ENCODE data around the gene CALD1. TPM values are rescaled to one million over a fixed set of nuclear protein-coding genes. Genes with fewer than 3 reads are reported as not detected.

The CALD1 gene
- polyA plus RNA-seq, 2 of the 4 experiments (the other 2 are of a cell fraction), result 136 to 150 TPM

GRCh38 chr7:134988161-134988560, 208.7 kb downstream of the CALD1 start:
- Histone ChIP-seq H3K4me3 (peak overlapping the region; percentile 82; the same call in 1 of the 3 replicates), H3K4me1 (peaks cover 47% of the 10 kb centered on the region), H3K4me2 (peak overlapping the region; percentile 82), H3K27ac (no peak overlapping the region), H3K9me3 (no peaks in the 10 kb centered on the region)
- DNase-seq (ENCODE audit: low read depth in 1 of 2, low spot score in 1 of 2) (no peak), FAIRE-seq (no peak), ATAC-seq (no peak)
- 71% methylated on average over 5 of the region's 5 CpGs for WGBS (ENCODE audit: missing lambda C conversion rate)
- TF ChIP-seq EHMT2 (IDR thresholded peaks at IDR 0.05; ENCODE audit: low read depth) (no peak), ZC3H11A (IDR thresholded peaks at IDR 0.05) (no peak), RFX5 (IDR thresholded peaks at IDR 0.05) (no peak), RAD21 (conservative IDR thresholded peaks at IDR 0.05 in 1 of 2, IDR thresholded peaks at IDR 0.05 in 1 of 2) (no peak), NPAS2 (CRISPR knock-in tag; IDR thresholded peaks at IDR 0.05; ENCODE audit: borderline replicate concordance) (no peak), RCOR1 (IDR thresholded peaks at IDR 0.05; ENCODE audit: low read depth, low read length) (no peak), FOSB (CRISPR knock-in tag; IDR thresholded peaks at IDR 0.05) (no peak), HOXA7 (CRISPR knock-in tag; IDR thresholded peaks at IDR 0.05) (no peak), ZNF302 (CRISPR knock-in tag; IDR thresholded peaks at IDR 0.05) (no peak), POLR2AphosphoS2 (conservative IDR thresholded peaks at IDR 0.05; ENCODE audit: low read length) (no peak), HOXB13 (CRISPR knock-in tag; IDR thresholded peaks at IDR 0.05; ENCODE audit: low read depth) (no peak), EHF (CRISPR knock-in tag; IDR thresholded peaks at IDR 0.05) (no peak), HOXB5 (CRISPR knock-in tag; IDR thresholded peaks at IDR 0.05) (no peak), CHD4 (IDR thresholded peaks at IDR 0.05; ENCODE audit: borderline replicate concordance) (no peak), MAX (IDR thresholded peaks at IDR 0.05) (no peak), SREBF2 (IDR thresholded peaks at IDR 0.05) (no peak), E2F6 (IDR thresholded peaks at IDR 0.05; ENCODE audit: borderline replicate concordance, low read depth) (no peak), NFE2L2 (conservative IDR thresholded peaks at IDR 0.05; ENCODE audit: low read length) (no peak), BHLHE40 (IDR thresholded peaks at IDR 0.05; ENCODE audit: low read depth, low read length) (no peak)
- POLR2A ChIA-PET, result interaction anchor here (1.0 kb wide), 1 partner anchor 181 kb away, joined by 3 read pairs; no protein-coding TSS in a partner anchor
- CTCF ChIA-PET, result interaction anchor here (1.3 to 2.8 kb wide), 2 partner anchors 179 to 183 kb away, joined by 3 to 9 read pairs; partner anchors contain the start of gene CYREN

- DNase-seq (ENCODE audit: low read depth in 1 of 2, low spot score in 1 of 2) (peak in 1 of 2 experiments; percentile 33), ATAC-seq (peak in 1 of 2 experiments; percentile 68; a peak in 3 of 6 replicates), FAIRE-seq (no peak)
- WGBS (ENCODE audit: missing lambda C conversion rate), result 23% methylated on average over 2 of the region's 2 CpGs
- POLR2A ChIA-PET, result no interaction called here
- peak overlapping the region; percentile 65 for H3K4me2 ChIP-seq
- no peaks in the 10 kb centered on the region for H3K9me3 ChIP-seq
- H3K4me3 ChIP-seq, result no peak overlapping the region; the same call in 2 of the 3 replicates
- TF ChIP-seq ELK1 (IDR thresholded peaks at IDR 0.05; ENCODE audit: low read depth, low read length), result no peak
- TF ChIP-seq RNF2 (IDR thresholded peaks at IDR 0.05; ENCODE audit: borderline replicate concordance, low read depth), result no peak
- TF ChIP-seq JUN (IDR thresholded peaks at IDR 0.05), result 0 out of 5 replicates have a peak, but pooled peaks of 1 of the 2 experiments have one; percentile 28
- no peak for TF ChIP-seq RFX5 (IDR thresholded peaks at IDR 0.05)
- TF ChIP-seq MYC (IDR thresholded peaks at IDR 0.05; ENCODE audit: borderline replicate concordance, low read length), result no peak
- no peak for TF ChIP-seq HDAC2 (IDR thresholded peaks at IDR 0.05)
- no peak for TF ChIP-seq HEYL (CRISPR knock-in tag; IDR thresholded peaks at IDR 0.05)
- H3K4me1 ChIP-seq, result peaks cover 43% of the 10 kb centered on the region
- CTCF ChIA-PET, result interaction anchor here (1.6 kb wide), 1 partner anchor 283 kb away, joined by 3 read pairs; no protein-coding TSS in a partner anchor
- peak overlapping the region; percentile 56 to 71; a peak in 5 of 6 replicates for H3K27ac ChIP-seq
Observed at GRCh38 chr7:134991469-134992339, 212.3 kb downstream of the CALD1 start.

All from A549 (cell line).